HepG2 (cell line): ENCODE data around the gene ANKRD12. TPM values are rescaled to one million over a fixed set of nuclear protein-coding genes. Genes with fewer than 3 reads are reported as not detected.

Source experiments
- AKAP8 ChIP-seq: sonication (generic); formaldehyde crosslinking; IDR thresholded peaks from 2 replicates; pipeline ENCODE4 v1.5.1; 2020; ENCODE audit warnings: mild to moderate bottlenecking, missing genetic modification reagents
- ARID2 ChIP-seq: sonication (generic); formaldehyde crosslinking; IDR thresholded peaks from 2 replicates; pipeline ENCODE4 v1.8.1; 2022; ENCODE audit warnings: mild to moderate bottlenecking, missing genetic modification reagents, borderline replicate concordance
- ELF1 ChIP-seq: sonication (generic); formaldehyde crosslinking; IDR thresholded peaks from 2 replicates; pipeline ENCODE4 v1.4.0; 2020; ENCODE audit warnings: missing genetic modification reagents
- ELF3 ChIP-seq: IDR thresholded peaks from 2 replicates; pipeline ENCODE4 v1.6.1; 2016; ENCODE audit warnings: missing genetic modification reagents, missing compliant biosample characterization
- EP300 ChIP-seq, 3 experiments: sonication (generic) in 1 of 3; formaldehyde crosslinking in 1 of 3; IDR thresholded peaks; 2 replicates each; pipeline versions ENCODE4 v1.5.1 to v1.6.1; 2011 to 2020; ENCODE audit warnings: low read depth in 2 of 3, low read length in 2 of 3, borderline replicate concordance in 1 of 3, improper control_type of control experiment in 1 of 3, mild to moderate bottlenecking in 1 of 3, missing genetic modification reagents in 1 of 3, moderate library complexity in 1 of 3
- GATA4 ChIP-seq: sonication (generic); IDR thresholded peaks from 2 replicates; pipeline ENCODE4 v1.6.1; 2016; ENCODE audit warnings: antibody characterized with exemption, low read depth, borderline replicate concordance
- GATAD1 ChIP-seq: IDR thresholded peaks from 2 replicates; pipeline ENCODE4 v1.6.1; 2016; ENCODE audit warnings: missing genetic modification reagents, missing compliant biosample characterization
- ISL2 ChIP-seq: sonication (generic); formaldehyde crosslinking; IDR thresholded peaks from 2 replicates; pipeline ENCODE4 v1.5.0; 2020; ENCODE audit warnings: missing genetic modification reagents
- MED8 ChIP-seq: sonication (generic); formaldehyde crosslinking; IDR thresholded peaks from 2 replicates; pipeline ENCODE4 v1.8.1; 2023; ENCODE audit warnings: mild to moderate bottlenecking, missing genetic modification reagents; ENCODE audit not compliant: insufficient replicate concordance
- POLR2G ChIP-seq: fragments of 200-400 bp; formaldehyde crosslinking; IDR thresholded peaks from 2 replicates; pipeline ENCODE4 v1.6.1; 2018; ENCODE audit warnings: mild to moderate bottlenecking, low read depth, low read length, moderate library complexity
- PPARG ChIP-seq: conservative IDR thresholded peaks from 2 replicates; pipeline ENCODE4 v1.6.1; 2016; ENCODE audit warnings: missing biosample characterization, missing genetic modification reagents
- RXRB ChIP-seq: IDR thresholded peaks from 2 replicates; pipeline ENCODE4 v1.6.1; 2016; ENCODE audit warnings: borderline replicate concordance, missing genetic modification reagents, missing compliant biosample characterization
- SMAD9 ChIP-seq: sonication (generic); formaldehyde crosslinking; IDR thresholded peaks from 2 replicates; pipeline ENCODE4 v1.5.1; 2020; ENCODE audit warnings: mild to moderate bottlenecking, missing genetic modification reagents
- SMARCC2 ChIP-seq: fragments of 450-650 bp; IDR thresholded peaks from 2 replicates; pipeline ENCODE4 v1.6.1; 2017; ENCODE audit warnings: antibody characterized with exemption, mild to moderate bottlenecking
- TBP ChIP-seq: sonication (generic); formaldehyde crosslinking; IDR thresholded peaks from 2 replicates; pipeline ENCODE4 v1.5.0; 2020; ENCODE audit warnings: missing genetic modification reagents
- TCF12 ChIP-seq, 2 experiments: fragments of 450-650 bp in 1 of 2; sonication (generic) in 1 of 2; formaldehyde crosslinking in 1 of 2; IDR thresholded peaks; 2 replicates each; pipeline versions ENCODE4 v1.6.1 to v1.8.0; 2017 to 2022; ENCODE audit warnings: antibody characterized with exemption in 1 of 2, mild to moderate bottlenecking in 1 of 2, missing genetic modification reagents in 1 of 2, moderate library complexity in 1 of 2
- ZMYM3 ChIP-seq: sonication (generic); formaldehyde crosslinking; IDR thresholded peaks from 2 replicates; pipeline ENCODE4 v1.5.1; 2020; ENCODE audit warnings: mild to moderate bottlenecking, missing genetic modification reagents
- ZNF501 ChIP-seq: sonication (generic); formaldehyde crosslinking; IDR thresholded peaks from 2 replicates; pipeline ENCODE4 v1.5.1; 2020; ENCODE audit warnings: mild to moderate bottlenecking, moderate library complexity, missing genetic modification reagents
- ZNF747 ChIP-seq: sonication (generic); formaldehyde crosslinking; IDR thresholded peaks from 2 replicates; pipeline ENCODE4 v1.8.1; 2023; ENCODE audit warnings: missing genetic modification reagents, mild to moderate bottlenecking, borderline replicate concordance
- polyA plus RNA-seq, 8 experiments: library from polyadenylated mRNA; depleted of rRNA in 3 of 8; stranded (reverse) in 7 of 8; unstranded in 1 of 8; fragments of >200 nt; fragmentation: Illumina TruSeq in 4 of 8; extraction: Trizol in 4 of 8; gene quantifications; 2 replicates each; pipeline versions ENCODE4 v1.2.1 to v1.2.3, GENCODE V29; 2011 to 2016; ENCODE audit warnings: low read depth in 4 of 8, missing spikeins in 1 of 8, mixed read lengths in 1 of 8; ENCODE audit not compliant: insufficient read depth in 1 of 8
- total RNA-seq, 5 experiments: library from RNA; depleted of rRNA; stranded (reverse); fragments of >200 nt; fragmentation: Illumina TruSeq; extraction: Trizol; gene quantifications; 2 replicates each; pipeline ENCODE4 v1.2.3, GENCODE V29; 2016; ENCODE audit warnings: low read depth in 1 of 5
- TF ChIP-seq, protein P1 (sequence below): sonication (generic); formaldehyde crosslinking; IDR thresholded peaks from 2 replicates; pipeline ENCODE4 v1.5.0; 2020; ENCODE audit warnings: missing genetic modification reagents, mild to moderate bottlenecking, borderline replicate concordance
- TF ChIP-seq, protein P2 (sequence below): sonication (generic); formaldehyde crosslinking; IDR thresholded peaks from 2 replicates; pipeline ENCODE4 v1.4.0; 2020; ENCODE audit warnings: missing genetic modification reagents, borderline replicate concordance
- TF ChIP-seq, protein P3 (sequence below): sonication (generic); formaldehyde crosslinking; conservative IDR thresholded peaks from 2 replicates; pipeline ENCODE4 v1.4.0; 2020; ENCODE audit warnings: missing genetic modification reagents

The ANKRD12 gene
- total and polyA plus RNA-seq, 2 of the 13 experiments (the other 11 are each of a cell fraction or from before 2014, with no cell fraction given), result 6.0 to 23.2 TPM

DNA sequence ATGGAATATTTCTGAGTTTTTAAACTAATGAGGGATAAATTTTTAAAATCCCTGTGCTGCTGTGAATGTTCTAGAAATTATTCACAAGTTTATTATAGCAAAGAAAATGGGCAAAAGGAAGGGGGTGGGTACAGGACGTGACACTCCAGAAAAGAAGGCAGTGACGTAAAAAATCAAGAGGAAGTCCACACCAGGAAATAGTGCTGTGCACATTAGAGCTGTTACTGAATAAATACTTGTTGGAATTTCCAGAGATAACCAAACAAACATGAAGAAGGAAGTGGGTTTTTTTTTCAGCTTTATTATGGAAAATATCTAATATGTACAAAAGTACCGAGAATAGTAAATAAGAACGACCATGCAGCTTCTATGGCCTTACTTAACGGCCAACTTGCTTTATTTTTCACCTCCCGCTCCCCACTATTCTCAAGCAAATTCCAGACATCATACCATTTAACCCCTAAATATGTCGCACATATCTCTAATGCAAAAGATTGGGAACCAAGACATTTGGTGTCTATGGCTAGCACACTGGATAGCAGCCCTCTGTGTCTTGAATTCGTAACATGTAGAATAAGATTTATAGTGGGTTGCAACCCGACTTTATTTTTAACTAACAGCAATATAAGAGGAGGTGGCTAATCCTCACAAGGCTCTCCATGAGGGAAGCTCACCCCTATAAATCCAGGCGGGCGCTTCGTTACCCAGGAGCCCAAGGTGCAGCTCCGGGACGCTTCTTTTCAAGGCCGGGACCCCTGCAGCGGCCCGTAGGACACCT is 34.7 kb upstream of the ANKRD12 start (continued):
- peak in 1 of 2 experiments; percentile 48; a peak in 1 of 4 replicates for TF ChIP-seq EP300 (IDR thresholded peaks at IDR 0.05; ENCODE audit: low read depth in 2 of 2, low read length in 2 of 2)
- no peak for TF ChIP-seq EP300 (CRISPR knock-in tag; IDR thresholded peaks at IDR 0.05; ENCODE audit: borderline replicate concordance)
- no peak for TF ChIP-seq SMARCC2
- TF ChIP-seq, protein P1, sequence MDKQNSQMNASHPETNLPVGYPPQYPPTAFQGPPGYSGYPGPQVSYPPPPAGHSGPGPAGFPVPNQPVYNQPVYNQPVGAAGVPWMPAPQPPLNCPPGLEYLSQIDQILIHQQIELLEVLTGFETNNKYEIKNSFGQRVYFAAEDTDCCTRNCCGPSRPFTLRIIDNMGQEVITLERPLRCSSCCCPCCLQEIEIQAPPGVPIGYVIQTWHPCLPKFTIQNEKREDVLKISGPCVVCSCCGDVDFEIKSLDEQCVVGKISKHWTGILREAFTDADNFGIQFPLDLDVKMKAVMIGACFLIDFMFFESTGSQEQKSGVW (CRISPR knock-in tag), result no peak
- TF ChIP-seq RXRB (CRISPR knock-in tag), result peak; percentile 22; the same call in 1 of the 2 replicates
- TF ChIP-seq, protein P2, sequence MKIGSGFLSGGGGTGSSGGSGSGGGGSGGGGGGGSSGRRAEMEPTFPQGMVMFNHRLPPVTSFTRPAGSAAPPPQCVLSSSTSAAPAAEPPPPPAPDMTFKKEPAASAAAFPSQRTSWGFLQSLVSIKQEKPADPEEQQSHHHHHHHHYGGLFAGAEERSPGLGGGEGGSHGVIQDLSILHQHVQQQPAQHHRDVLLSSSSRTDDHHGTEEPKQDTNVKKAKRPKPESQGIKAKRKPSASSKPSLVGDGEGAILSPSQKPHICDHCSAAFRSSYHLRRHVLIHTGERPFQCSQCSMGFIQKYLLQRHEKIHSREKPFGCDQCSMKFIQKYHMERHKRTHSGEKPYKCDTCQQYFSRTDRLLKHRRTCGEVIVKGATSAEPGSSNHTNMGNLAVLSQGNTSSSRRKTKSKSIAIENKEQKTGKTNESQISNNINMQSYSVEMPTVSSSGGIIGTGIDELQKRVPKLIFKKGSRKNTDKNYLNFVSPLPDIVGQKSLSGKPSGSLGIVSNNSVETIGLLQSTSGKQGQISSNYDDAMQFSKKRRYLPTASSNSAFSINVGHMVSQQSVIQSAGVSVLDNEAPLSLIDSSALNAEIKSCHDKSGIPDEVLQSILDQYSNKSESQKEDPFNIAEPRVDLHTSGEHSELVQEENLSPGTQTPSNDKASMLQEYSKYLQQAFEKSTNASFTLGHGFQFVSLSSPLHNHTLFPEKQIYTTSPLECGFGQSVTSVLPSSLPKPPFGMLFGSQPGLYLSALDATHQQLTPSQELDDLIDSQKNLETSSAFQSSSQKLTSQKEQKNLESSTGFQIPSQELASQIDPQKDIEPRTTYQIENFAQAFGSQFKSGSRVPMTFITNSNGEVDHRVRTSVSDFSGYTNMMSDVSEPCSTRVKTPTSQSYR (CRISPR knock-in tag), result peak; percentile 4; the same call in 1 of the 2 replicates
- no peak for TF ChIP-seq SMAD9
- TF ChIP-seq POLR2G, result peak; percentile 80
- TF ChIP-seq ELF1 (CRISPR knock-in tag), result 0 out of 2 replicates have a peak, but pooled peaks have one; percentile 35
- TF ChIP-seq PPARG (CRISPR knock-in tag), result peak; percentile 27; the same call in 1 of the 2 replicates
- no peak for TF ChIP-seq ARID2
- no peak for TF ChIP-seq AKAP8
- TF ChIP-seq GATAD1 (CRISPR knock-in tag), result peak; percentile 7; the same call in 1 of the 2 replicates
- TF ChIP-seq, protein P3, sequence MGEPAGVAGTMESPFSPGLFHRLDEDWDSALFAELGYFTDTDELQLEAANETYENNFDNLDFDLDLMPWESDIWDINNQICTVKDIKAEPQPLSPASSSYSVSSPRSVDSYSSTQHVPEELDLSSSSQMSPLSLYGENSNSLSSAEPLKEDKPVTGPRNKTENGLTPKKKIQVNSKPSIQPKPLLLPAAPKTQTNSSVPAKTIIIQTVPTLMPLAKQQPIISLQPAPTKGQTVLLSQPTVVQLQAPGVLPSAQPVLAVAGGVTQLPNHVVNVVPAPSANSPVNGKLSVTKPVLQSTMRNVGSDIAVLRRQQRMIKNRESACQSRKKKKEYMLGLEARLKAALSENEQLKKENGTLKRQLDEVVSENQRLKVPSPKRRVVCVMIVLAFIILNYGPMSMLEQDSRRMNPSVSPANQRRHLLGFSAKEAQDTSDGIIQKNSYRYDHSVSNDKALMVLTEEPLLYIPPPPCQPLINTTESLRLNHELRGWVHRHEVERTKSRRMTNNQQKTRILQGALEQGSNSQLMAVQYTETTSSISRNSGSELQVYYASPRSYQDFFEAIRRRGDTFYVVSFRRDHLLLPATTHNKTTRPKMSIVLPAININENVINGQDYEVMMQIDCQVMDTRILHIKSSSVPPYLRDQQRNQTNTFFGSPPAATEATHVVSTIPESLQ, result no peak
- no peak for TF ChIP-seq MED8
- TF ChIP-seq ZNF501 (CRISPR knock-in tag), result no peak
- TF ChIP-seq ISL2 (CRISPR knock-in tag), result peak; percentile 8; the same call in 1 of the 2 replicates
- TF ChIP-seq ZMYM3, result no peak
- TF ChIP-seq ZNF747 (CRISPR knock-in tag), result peak; percentile 28; the same call in 1 of the 2 replicates
- 0 out of 2 replicates have a peak, but pooled peaks have one; percentile 13 for TF ChIP-seq GATA4
- peak; percentile 97 for TF ChIP-seq ELF3 (CRISPR knock-in tag)
- TF ChIP-seq TBP (CRISPR knock-in tag), result 0 out of 2 replicates have a peak, but pooled peaks have one; percentile 33
- TF ChIP-seq TCF12 (IDR thresholded peaks at IDR 0.05), result no peak
- TF ChIP-seq TCF12 (CRISPR knock-in tag; IDR thresholded peaks at IDR 0.05), result 0 out of 2 replicates have a peak, but pooled peaks have one; percentile 11
